GM12878 (cell line): ENCODE data around the gene FN1. TPM values are rescaled to one million over a fixed set of nuclear protein-coding genes. Genes with fewer than 3 reads are reported as not detected.

Source experiments
- ATAC-seq: fragments of 200-7000 bp; cut with Tn5 transposase; 3 replicates; pipeline ENCODE4 v1.9.1; 2020; ENCODE audit warnings: mild to moderate bottlenecking, moderate library complexity
- BruUV-seq: library from RNA; stranded (reverse); fragments of 400-500 nt; replicated peaks from 2 replicates; lab custom pipeline; 2021; lab: Mats Ljungman, UMichigan
- CTCF ChIA-PET: fragments of 300-600 bp; sonication (Branson Sonifier 250); formaldehyde crosslinking; extraction: SDS; loops from one replicate; lab custom pipeline; 2021; ENCODE audit warnings: inconsistent platforms; lab: Yijun Ruan, JAX
- POLR2A ChIA-PET: fragments of 350-600 bp; formaldehyde crosslinking; extraction: SDS; loops from one replicate; lab custom pipeline; 2021; ENCODE audit warnings: inconsistent platforms; lab: Charles Lee
- RAD21 ChIA-PET: fragments of 300-600 bp; sonication (Branson Sonifier 250); formaldehyde crosslinking; loops from one replicate; lab custom pipeline; 2023; ENCODE audit warnings: antibody characterized with exemption; ENCODE audit not compliant: unreplicated experiment; lab: Charles Lee
- SMC1A ChIA-PET: fragments of 300-600 bp; sonication (Branson Sonifier 250); formaldehyde crosslinking; loops from one replicate; lab custom pipeline; 2023; ENCODE audit not compliant: unreplicated experiment, uncharacterized antibody; lab: Charles Lee
- DNase-seq: peaks from one replicate; pipeline ENCODE4 v3.0.0-alpha.2; 2011; ENCODE audit warnings: low read depth, low spot score
- FAIRE-seq: peaks from 3 replicates; lab custom pipeline; 2011; peaks lifted over from hg19 to GRCh38; lab: Jason Lieb, UNC
- H2AFZ ChIP-seq: 2 replicates; pipeline ENCODE4 v1.6.0; 2011; ENCODE audit warnings: low read depth, low read length, control low read depth; ENCODE audit not compliant: control insufficient read depth
- H3K27ac ChIP-seq: 2 replicates; pipeline ENCODE4 v1.5.1; 2011; ENCODE audit warnings: control low read depth; ENCODE audit not compliant: control insufficient read depth, insufficient read depth
- H3K27me3 ChIP-seq, 2 experiments: replicated peaks in 1 of 2; 2 replicates each; pipeline versions ENCODE4 v1.6.0 to v1.6.1; 2011; ENCODE audit warnings: low read length in 1 of 2; ENCODE audit not compliant: control insufficient read depth in 2 of 2, insufficient read depth in 2 of 2
- H3K36me3 ChIP-seq, 2 experiments: 2 replicates each; pipeline ENCODE4 v1.5.1; 2011; ENCODE audit warnings: low read length in 1 of 2; ENCODE audit not compliant: control insufficient read depth in 2 of 2, insufficient read depth in 2 of 2
- H3K4me1 ChIP-seq: 2 replicates; pipeline ENCODE4 v1.6.1; 2011; ENCODE audit warnings: mild to moderate bottlenecking, low read length, moderate library complexity, mixed read lengths; ENCODE audit not compliant: control insufficient read depth, insufficient read depth
- H3K4me2 ChIP-seq: 2 replicates; pipeline ENCODE4 v1.6.0; 2011; ENCODE audit warnings: control low read depth; ENCODE audit not compliant: control insufficient read depth, insufficient read depth
- H3K4me3 ChIP-seq: fragments of 200-600 bp; sonication (generic); 2 replicates; pipeline ENCODE4 v1.5.1; 2016
- H3K79me2 ChIP-seq: 2 replicates; pipeline ENCODE4 v1.6.0; 2011; ENCODE audit warnings: low read length; ENCODE audit not compliant: control insufficient read depth, insufficient read depth
- H3K9ac ChIP-seq: 2 replicates; pipeline ENCODE4 v1.8.0; 2011; ENCODE audit warnings: low read length, control low read depth, mixed read lengths; ENCODE audit not compliant: control insufficient read depth, insufficient read depth
- H3K9me3 ChIP-seq: replicated peaks from 3 replicates; pipeline ENCODE4 v1.5.1; 2011; ENCODE audit warnings: mild to moderate bottlenecking, low read length; ENCODE audit not compliant: control insufficient read depth, insufficient read depth
- H4K20me1 ChIP-seq: 2 replicates; pipeline ENCODE4 v1.6.0; 2011; ENCODE audit not compliant: control insufficient read depth, insufficient read depth
- GABPA ChIP-seq: IDR thresholded peaks from 2 replicates; pipeline ENCODE4 v1.6.1; 2014; ENCODE audit warnings: antibody characterized with exemption, low read depth, mild to moderate bottlenecking, inconsistent platforms
- NFYA ChIP-seq: IDR thresholded peaks from 2 replicates; pipeline ENCODE4 v1.6.1; 2011; ENCODE audit warnings: low read depth, mild to moderate bottlenecking, low read length, improper control_type of control experiment, borderline replicate concordance
- PAX8 ChIP-seq: fragments of 450-650 bp; IDR thresholded peaks from 2 replicates; pipeline ENCODE4 v1.6.1; 2017; ENCODE audit warnings: mild to moderate bottlenecking, moderate library complexity
- SUPT20H ChIP-seq: IDR thresholded peaks from 2 replicates; pipeline ENCODE4 v1.6.1; 2011; ENCODE audit warnings: low read depth, mild to moderate bottlenecking, low read length, moderate library complexity, borderline replicate concordance; ENCODE audit not compliant: control insufficient read depth
- USF2 ChIP-seq: IDR thresholded peaks from 2 replicates; pipeline ENCODE4 v1.6.1; 2011; ENCODE audit warnings: low read depth, low read length, improper control_type of control experiment, borderline replicate concordance
- ZNF217 ChIP-seq: fragments of 450-650 bp; IDR thresholded peaks from 2 replicates; pipeline ENCODE4 v1.6.1; 2017; ENCODE audit warnings: antibody characterized with exemption, mild to moderate bottlenecking
- WGBS: methylation state at CpG from one replicate; pipeline ENCODE4 v1.1.6; 2016; ENCODE audit warnings: low lambda C conversion rate; ENCODE audit not compliant: insufficient replicate concordance, insufficient coverage; ENCODE audit errors: missing lambda C conversion rate; 5-methylcytosine and 5-hydroxymethylcytosine counted together
- in situ Hi-C: fragments of 300-500 bp; cut with MboI; formaldehyde crosslinking; loops from 9 replicates; pipeline ENCODE4 v1.14.3; 2018; ENCODE audit warnings: mixed read lengths
- intact Hi-C: fragments of 100-400 bp; cut with micrococcal nuclease; formaldehyde crosslinking; loops from one replicate; pipeline ENCODE4 v1.14.2; 2022; ENCODE audit not compliant: unreplicated experiment
- polyA plus RNA-seq, 11 experiments: library from polyadenylated mRNA; depleted of rRNA in 4 of 11; unstranded in 6 of 11; stranded (reverse) in 5 of 11; fragments of >200 nt; fragmentation: Nextera tagmentation in 4 of 11; fragmentation: Illumina TruSeq in 1 of 11; extraction: Ambion mirVana in 4 of 11; extraction: Trizol in 1 of 11; gene quantifications; 1 replicate in 1 of 11; 2 replicates in 10 of 11; pipeline versions ENCODE4 v1.2.1 to v1.2.3, GENCODE V29; 2011 to 2016; ENCODE audit warnings: inconsistent platforms in 2 of 11, missing spikeins in 2 of 11, low read depth in 1 of 11
- total RNA-seq, 4 experiments: library from RNA; depleted of rRNA in 3 of 4; stranded (reverse); fragments of >200 nt in 3 of 4; fragmentation: Illumina TruSeq in 1 of 4; extraction: Trizol in 1 of 4; gene quantifications; 2 replicates each; pipeline versions ENCODE4 v1.2.1 to v1.2.3, GENCODE V29; 2013 to 2021

FN1 gene
- total and polyA plus RNA-seq, 10 of the 15 experiments (the other 5 are each of a cell fraction or from before 2014, with no cell fraction given), result 0.60 to 9.4 (median 1.5) TPM

GRCh38 chr2:215328066-215328465 lies 107.8 kb downstream of the FN1 start:
- Histone ChIP-seq H4K20me1 (no peaks in the 10 kb centered on the region), H3K27ac (no peak overlapping the region), H3K79me2 (peaks cover 30% of the 10 kb centered on the region)
- FAIRE-seq (no peak), DNase-seq (no peak)
- POLR2A ChIA-PET, result interaction anchor here (0.6 kb wide), 1 partner anchor 502 kb away, joined by 3 read pairs; no protein-coding TSS in a partner anchor
- BruUV-seq, result no TSS peak
- CTCF ChIA-PET, result no interaction called here
- RAD21 ChIA-PET, result no interaction called here
- SMC1A ChIA-PET, result no interaction called here
- in situ Hi-C loops, result no loop called here
- TF ChIP-seq GABPA, result no peak
- TF ChIP-seq, all 136 proteins: peak for 0
- no peak overlapping the region for H3K4me2 ChIP-seq
- no peaks in the 10 kb centered on the region; the same call in 2 of the 3 replicates for H3K9me3 ChIP-seq
- H2AFZ ChIP-seq, result no peak overlapping the region
- H3K36me3 ChIP-seq, result peaks cover 15 to 32% of the 10 kb centered on the region in 2 experiments
- 95% methylated on average over 5 of the region's 5 CpGs for WGBS
- intact Hi-C loops, result no loop called here
- no peak for ATAC-seq
- H3K4me1 ChIP-seq, result peaks cover 11% of the 10 kb centered on the region
- H3K4me3 ChIP-seq, result no peak overlapping the region
- no peak overlapping the region for H3K9ac ChIP-seq
- H3K27me3 ChIP-seq, result no peaks in the 10 kb centered on the region

GRCh38 chr2:215324811-215325210 lies 111.1 kb downstream of the FN1 start:
- CTCF ChIA-PET, result interaction anchor here (0.8 to 1.2 kb wide), 4 partner anchors 10 to 606 kb away, joined by 3 to 5 read pairs (median 3); partner anchors contain the start of genes ATIC and BARD1
- H3K4me1 ChIP-seq, result peaks cover 4% of the 10 kb centered on the region
- DNase-seq, result no peak
- WGBS, result 76% methylated on average over 6 of the region's 6 CpGs
- TF ChIP-seq PAX8, result no peak
- no peak for TF ChIP-seq SUPT20H
- no peak for TF ChIP-seq USF2
- TF ChIP-seq ZNF217, result no peak
- TF ChIP-seq NFYA, result no peak
- TF ChIP-seq, all 136 proteins: peak for 0
- FAIRE-seq (no peak), ATAC-seq (no peak)
- Histone ChIP-seq H4K20me1 (no peaks in the 10 kb centered on the region), H3K4me3 (no peak overlapping the region), H3K9me3 (peaks cover 2% of the 10 kb centered on the region), H2AFZ (no peak overlapping the region), H3K79me2 (peaks cover 34% of the 10 kb centered on the region), H3K27me3 (no peaks in the 10 kb centered on the region), H3K27ac (no peak overlapping the region), H3K36me3 (peaks cover 15 to 21% of the 10 kb centered on the region in 2 experiments), H3K9ac (no peak overlapping the region), H3K4me2 (no peak overlapping the region)
- in situ Hi-C loops (no loop called here), intact Hi-C loops (no loop called here)
- no TSS peak for BruUV-seq
- ChIA-PET SMC1A (interaction anchor here (0.5 to 2.2 kb wide), 8 partner anchors 9 to 99 kb away, joined by 3 to 6 read pairs (median 4); no protein-coding TSS in a partner anchor), POLR2A (interaction anchor here (0.7 kb wide), 1 partner anchor 26 kb away, joined by 3 read pairs; no protein-coding TSS in a partner anchor), RAD21 (interaction anchor here (1.2 kb wide), 1 partner anchor 10 kb away, joined by 3 read pairs; no protein-coding TSS in a partner anchor)
